ENCODE results near the gene MGA.

Gene MGA

DNA sequence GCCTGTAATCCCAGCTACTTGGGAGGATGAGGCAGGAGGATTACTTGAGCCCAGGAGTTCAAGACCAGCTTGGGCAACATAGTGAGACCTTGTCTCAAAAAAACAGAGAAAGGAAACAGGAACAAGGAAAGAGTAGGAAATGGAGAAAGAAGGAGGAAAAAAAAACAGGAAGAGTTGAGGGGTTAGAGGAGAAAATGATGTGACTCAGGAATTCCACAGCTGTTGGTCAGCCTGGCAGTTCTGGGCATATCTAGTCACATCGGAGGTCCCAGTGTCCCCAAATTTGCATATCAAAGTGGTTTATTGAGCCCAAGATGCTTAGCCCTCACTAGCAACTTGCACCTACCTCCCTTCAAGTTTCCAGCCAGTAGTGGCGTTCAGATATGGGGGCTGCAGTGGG, 148.9 kb downstream of the MGA start:
- DNase-seq (no peak), ATAC-seq (no peak)

DNA sequence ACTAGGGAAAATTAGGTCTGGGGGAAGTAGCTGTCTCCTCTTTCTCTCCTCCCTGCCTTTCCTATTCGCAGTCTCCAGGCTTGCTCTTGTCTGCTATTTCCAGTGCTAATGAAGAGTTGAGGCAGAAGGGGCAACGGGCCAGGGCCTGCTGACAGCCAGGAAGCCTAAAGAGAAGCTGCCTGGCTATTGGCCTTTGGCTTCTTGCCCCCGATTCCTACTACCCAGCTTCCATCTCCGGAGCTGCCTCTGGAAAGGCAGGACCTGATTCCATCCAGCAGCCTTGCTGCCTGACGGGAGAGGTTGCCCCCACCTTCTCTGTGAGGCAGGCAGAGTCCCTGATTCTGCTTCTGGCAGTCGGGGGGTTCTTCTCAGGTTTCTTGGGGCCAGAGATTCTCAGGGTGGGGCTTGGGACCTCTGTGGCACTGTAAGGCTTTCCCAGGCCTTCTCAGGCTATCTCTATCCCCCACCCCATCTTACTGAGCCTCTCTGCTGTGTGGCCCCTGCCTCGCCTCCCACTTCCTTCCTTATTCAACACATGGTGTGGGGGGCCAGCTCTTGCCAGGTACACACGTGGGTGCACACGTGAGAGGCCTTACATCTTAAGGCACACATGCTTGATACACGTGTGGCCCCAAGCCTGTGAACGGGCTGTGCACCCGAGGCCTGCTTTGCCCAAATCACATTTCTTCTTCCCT, 149.5 kb downstream of the MGA start:
- DNase-seq (no peak), ATAC-seq (no peak)

DNA sequence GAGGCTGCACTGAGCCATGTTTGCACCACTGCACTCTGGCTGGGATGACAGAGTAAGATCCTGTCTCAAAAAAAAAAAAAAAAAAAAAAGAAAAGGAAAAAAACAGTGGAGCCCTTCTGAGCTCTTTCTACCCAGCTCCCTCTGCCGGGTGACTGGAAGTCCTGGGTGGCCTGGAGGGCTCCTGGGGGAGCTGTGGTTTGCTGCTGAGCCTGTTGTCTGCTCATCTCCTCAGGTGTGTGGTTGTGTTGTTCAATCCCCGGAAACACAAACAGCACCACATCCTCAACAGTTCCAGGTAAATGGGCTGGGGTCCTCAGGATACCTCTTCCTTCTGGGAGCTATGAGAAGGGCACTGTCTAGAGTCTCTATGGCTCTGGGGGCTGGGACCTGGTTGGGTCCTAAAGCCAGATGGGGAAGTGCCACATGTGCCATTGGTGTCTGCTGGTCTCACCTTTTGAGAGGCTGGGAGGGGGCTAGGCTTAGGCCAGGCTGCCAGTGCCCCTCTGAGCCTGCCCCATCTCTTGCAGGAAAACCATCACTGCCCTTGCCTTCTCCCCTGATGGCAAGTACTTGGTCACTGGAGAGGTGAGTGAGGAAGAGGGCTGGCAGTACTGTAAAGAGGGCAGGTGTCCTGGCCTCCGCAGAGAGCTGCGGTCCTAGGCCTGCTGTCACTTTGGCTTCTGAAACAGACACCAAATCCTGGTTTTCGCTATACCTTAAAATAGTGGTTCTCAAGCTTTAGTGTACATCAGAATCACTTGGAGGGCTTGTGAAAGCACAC, 150.6 kb downstream of the MGA start:
- no peak for DNase-seq
- ATAC-seq, result no peak

GRCh38 chr15:41811432-41812195, 151.4 kb downstream of the MGA start:
- peak; percentile 75 for DNase-seq
- ATAC-seq, result peak; percentile 86

- DNase-seq, result no peak
- no peak for ATAC-seq
These were observed 152.7 kb downstream of the MGA start for GRCh38 chr15:41812820-41813375.

DNA sequence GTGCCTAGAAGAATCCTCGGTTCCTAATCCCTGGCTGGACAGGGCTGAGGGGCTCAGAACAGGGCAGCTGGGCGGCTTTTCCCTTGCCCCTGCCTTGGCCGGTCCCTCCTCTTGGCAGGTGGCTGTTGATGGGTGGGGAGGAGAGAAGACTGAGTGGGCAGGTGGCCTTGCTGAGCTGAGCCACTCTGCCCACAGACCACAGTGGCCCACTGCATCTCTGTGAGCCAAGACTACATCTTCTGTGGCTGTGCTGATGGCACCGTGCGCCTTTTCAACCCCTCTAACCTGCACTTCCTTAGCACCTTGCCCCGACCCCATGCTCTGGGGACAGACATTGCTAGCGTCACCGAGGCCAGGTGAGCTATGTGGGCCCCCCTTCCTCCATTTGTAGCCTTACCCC, 153.2 kb downstream of the MGA start:
- DNase-seq, result no peak
- no peak for ATAC-seq

GRCh38 chr15:41814534-41814933, 154.3 kb downstream of the MGA start:
- DNase-seq (no peak), ATAC-seq (no peak)

DNA sequence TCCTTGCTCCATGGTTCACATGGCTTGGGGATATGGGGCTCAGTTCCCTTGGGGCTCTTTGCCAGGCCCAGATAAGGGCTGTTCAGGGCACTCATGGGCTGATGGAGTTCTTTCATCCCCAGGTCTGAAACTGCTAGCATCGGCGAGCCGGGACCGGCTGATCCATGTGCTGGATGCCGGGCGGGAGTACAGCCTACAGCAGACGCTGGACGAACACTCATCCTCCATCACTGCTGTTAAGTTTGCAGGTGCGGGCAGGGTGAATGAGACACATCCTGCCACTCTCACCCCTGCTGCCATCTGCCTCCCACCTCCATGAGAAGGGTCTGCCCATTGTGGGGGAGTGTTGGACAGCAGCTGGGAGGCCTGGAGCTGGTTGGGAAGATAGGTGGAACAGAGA, 156.6 kb downstream of the MGA start:
- ATAC-seq (no peak), DNase-seq (no peak)

DNA sequence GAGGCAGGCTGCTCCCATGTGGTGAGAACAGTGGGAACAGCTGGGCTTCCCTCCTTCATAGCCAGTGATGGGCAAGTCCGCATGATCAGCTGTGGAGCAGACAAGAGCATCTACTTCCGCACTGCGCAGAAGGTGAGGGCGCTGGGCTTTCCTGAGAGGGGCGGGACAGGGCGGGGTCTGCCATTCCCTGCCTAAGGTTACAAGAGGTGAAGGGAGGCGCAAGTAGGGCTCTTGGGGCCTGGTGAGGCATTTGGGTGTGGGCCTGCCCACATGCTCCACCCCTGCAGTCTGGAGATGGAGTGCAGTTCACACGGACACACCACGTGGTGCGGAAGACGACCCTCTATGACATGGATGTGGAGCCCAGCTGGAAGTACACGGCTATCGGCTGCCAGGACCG, 157.1 kb downstream of the MGA start:
- no peak for DNase-seq
- no peak for ATAC-seq

GRCh38 chr15:41817781-41818180, 157.6 kb downstream of the MGA start:
- DNase-seq (no peak), ATAC-seq (no peak)

GRCh38 chr15:41819455-41820050, 159.3 kb downstream of the MGA start:
- DNase-seq, result no peak
- ATAC-seq, result no peak

DNA sequence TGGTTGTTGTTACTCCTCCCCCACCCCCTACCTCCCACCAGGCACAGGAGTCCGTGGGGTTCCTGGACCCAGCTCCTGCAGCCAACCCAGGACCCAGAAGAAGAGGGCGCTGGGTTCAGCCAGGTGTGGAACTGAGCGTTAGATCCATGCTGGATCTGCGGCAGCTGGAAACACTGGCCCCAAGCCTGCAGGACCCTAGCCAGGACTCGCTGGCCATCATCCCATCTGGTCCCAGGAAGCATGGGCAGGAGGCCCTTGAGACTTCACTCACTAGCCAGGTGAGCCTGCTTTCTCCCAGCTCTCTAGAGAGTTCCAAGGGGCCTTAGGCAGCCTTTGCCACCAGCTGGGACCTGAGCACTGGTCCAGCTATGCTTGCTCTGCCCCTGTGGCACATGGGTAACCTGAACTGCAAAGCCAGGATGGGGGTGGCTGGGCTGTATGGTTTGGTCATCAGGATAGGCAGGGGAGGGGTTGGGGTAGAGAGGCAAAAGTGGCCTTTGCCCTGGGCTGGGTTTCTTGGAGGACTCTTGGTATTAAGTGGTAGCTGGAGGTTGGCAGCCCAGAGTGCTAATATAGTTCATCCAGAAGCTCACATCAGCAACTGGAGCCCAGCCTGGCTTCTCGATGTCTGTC, 160.7 kb downstream of the MGA start:
- DNase-seq (no peak), ATAC-seq (no peak)

GRCh38 chr15:41821831-41822230, 161.6 kb downstream of the MGA start:
- ATAC-seq, result no peak
- no peak for DNase-seq

DNA sequence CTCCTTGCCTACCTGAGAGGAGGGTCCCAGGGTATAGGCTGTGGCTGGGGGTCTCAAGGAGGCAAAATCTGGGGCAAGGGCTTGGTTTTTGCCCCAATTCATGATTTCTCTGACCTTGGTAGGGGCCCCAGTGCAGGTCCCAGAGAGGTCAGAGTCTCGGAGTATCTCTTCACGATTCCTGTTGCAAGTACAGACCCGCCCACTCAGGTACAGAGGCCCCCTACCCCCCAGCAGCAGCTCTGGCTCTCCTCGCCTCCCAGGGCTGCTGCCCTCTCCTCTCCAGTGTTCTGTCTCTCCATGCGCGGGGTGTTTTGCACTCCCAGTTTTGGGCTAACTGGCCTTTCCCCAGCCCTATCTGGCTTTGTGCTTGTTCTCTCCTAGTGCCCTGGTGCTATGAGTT, 162.3 kb downstream of the MGA start:
- no peak for DNase-seq
- ATAC-seq, result no peak
